GM12872 (cell line): ENCODE results near the gene TWIST1.

Experiments
- TF ChIP-seq, protein P1 (sequence below): IDR thresholded peaks from 3 replicates; pipeline ENCODE4 v1.5.1; 2011; ENCODE audit warnings: low read depth, mild to moderate bottlenecking, low read length, moderate library complexity; ENCODE audit not compliant: insufficient read depth

TWIST1 gene

DNA sequence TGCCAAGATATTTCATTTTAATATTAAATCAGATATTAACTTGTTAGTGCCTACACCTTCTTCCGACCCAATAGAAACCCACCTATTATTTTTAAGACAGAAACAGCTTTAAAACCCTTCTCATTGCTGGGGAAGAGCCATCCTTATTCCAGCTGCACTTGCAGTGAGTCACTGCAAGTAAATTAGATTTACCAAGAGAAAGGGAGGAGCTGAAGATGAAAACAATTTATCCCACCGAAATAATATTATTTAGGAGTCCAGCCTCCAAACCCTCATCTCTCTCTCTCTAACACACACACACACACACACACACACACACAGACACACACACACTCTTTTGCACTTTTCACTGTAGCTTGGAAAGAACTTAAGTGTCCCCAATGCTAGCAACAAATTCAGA lies 26.9 kb downstream of the TWIST1 start:
- TF ChIP-seq, protein P1, sequence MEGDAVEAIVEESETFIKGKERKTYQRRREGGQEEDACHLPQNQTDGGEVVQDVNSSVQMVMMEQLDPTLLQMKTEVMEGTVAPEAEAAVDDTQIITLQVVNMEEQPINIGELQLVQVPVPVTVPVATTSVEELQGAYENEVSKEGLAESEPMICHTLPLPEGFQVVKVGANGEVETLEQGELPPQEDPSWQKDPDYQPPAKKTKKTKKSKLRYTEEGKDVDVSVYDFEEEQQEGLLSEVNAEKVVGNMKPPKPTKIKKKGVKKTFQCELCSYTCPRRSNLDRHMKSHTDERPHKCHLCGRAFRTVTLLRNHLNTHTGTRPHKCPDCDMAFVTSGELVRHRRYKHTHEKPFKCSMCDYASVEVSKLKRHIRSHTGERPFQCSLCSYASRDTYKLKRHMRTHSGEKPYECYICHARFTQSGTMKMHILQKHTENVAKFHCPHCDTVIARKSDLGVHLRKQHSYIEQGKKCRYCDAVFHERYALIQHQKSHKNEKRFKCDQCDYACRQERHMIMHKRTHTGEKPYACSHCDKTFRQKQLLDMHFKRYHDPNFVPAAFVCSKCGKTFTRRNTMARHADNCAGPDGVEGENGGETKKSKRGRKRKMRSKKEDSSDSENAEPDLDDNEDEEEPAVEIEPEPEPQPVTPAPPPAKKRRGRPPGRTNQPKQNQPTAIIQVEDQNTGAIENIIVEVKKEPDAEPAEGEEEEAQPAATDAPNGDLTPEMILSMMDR: no peak

DNA sequence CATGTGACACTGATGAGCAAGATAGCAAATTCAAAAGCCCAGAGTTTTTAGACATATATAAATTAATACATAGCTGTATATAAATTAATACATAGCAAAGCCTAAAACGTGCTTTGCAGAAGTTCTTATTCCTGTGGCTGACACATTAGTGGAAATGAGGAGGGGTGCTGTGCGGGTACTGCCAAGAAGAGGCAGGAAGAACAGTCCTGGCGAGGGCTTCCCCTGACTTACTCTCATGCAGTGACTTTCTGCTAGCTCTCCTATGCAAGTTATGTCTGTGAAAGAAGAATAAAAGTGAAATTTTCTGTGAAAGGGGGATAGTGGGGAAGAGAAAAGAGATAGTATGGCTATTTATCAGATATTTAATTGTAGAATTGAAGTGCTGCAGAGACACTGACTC lies 27.6 kb downstream of the TWIST1 start:
- TF ChIP-seq, protein P1: no peak

DNA sequence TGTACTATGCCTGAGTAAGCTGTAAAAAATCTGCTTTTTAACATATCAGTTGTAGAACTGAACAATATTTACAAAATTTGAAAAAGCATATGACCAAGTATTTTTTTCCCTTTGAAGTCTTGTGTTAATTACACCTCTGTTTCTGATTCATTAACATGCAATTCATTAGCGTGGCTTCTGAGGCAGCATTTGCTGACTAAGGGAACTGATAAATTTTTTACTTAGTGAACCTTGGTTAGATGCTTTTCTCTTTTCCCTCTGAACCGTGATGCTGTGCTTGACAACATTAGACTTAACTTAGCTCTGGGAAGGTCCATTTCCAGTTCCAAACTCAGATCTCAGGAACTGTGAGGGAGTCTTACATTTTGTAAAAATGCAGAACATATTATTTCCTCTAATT lies 28.1 kb downstream of the TWIST1 start:
- TF ChIP-seq, protein P1: no peak

DNA sequence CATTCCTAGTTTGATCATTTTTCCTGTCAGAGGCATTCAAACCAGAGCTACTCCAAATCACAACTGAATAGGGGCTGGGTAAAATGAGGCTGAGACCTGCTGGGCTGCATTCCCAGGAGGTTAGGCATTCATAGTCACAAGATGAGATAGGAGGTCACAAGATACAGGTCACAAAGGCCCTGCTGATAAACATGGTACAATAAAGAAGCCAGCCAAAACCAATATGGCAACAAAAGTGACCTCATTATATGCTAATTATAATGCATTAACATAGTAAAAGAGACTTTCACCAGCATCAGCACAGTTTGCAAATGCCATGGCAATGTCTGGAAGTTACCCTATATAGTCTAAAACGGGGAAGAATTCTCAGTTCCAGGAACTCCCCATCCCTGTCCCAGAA lies 37.3 kb downstream of the TWIST1 start:
- TF ChIP-seq, protein P1: no peak

DNA sequence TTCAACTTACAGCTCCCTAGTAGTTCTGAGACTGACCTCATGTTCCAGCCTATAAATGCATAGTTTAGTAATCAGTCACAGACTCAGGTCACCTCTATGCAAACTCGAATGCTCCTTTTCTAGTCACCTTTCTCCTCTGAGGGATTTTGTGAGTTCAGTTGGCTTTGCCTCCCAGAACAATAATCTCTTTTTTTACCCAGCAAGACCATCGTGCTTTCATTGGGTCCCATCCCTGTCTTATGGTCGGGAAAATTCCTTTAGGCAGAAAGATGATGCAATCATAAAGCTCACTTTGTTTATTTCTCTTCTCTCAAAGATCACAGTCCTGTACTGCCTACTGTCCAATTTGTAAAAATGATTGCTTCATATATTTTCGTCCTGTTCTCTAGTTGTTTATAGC lies 38.4 kb downstream of the TWIST1 start:
- TF ChIP-seq, protein P1: no peak

DNA sequence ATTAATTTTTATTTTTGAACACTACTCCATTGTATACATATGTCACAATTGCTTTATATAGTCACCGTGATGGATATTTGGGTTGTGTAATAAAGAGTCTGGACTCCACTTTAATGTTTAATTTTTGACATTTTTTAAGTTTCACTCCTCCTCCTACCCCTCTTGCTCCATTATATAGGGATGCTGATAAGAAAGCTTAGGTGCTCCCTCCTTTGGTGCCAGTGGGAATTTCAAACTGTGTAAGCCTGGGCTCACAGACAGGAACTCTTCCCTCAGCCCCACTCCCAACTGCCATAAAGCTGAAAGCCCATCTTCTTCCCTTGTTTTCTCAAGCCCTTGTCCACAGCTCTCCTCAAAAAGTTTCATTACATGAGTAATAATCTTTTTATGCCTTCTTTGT lies 47.6 kb downstream of the TWIST1 start:
- TF ChIP-seq, protein P1: no peak

DNA sequence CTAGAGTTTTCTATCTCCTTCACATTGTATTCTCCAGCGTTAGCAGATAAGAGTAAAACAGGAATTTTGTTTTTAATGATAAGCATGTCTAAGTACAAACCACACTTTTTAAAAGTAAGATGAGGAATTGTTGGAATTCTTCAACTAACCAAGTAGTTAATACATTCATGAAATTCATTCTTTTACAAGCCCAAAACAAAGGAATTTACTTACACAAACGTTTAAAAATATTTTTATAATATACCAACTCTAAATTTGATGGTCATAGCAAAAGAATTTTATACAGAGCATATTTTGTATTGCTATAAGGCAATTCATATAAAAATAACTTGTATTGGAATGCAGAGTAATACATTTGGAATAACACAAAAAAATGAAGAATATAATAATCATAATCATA lies 51.3 kb downstream of the TWIST1 start:
- TF ChIP-seq, protein P1: no peak
